HUDEP-2 (cell line): Measurements from ENCODE around the gene ADTRP.

ENCODE experiments used
- DNase-seq, 76 experiments: peaks; one replicate each; lab custom pipeline; 2025; ENCODE audit not compliant: unreplicated experiment in 76 of 76; lab: John Stamatoyannopoulos, UW

Gene ADTRP

GRCh38 chr6:11760015-11760473, 18.6 kb downstream of the ADTRP start:
- no peak for DNase-seq

- no peak for DNase-seq
These were observed 19.7 kb downstream of the ADTRP start for GRCh38 chr6:11758878-11759277.

GRCh38 chr6:11756726-11757125, 21.9 kb downstream of the ADTRP start:
- no peak for DNase-seq

GRCh38 chr6:11756292-11756691, 22.3 kb downstream of the ADTRP start:
- no peak for DNase-seq

GRCh38 chr6:11755725-11756124, 22.9 kb downstream of the ADTRP start:
- no peak for DNase-seq

- DNase-seq = no peak
These were observed 23.9 kb downstream of the ADTRP start for GRCh38 chr6:11754625-11755271.

- no peak for DNase-seq
These were observed 24.8 kb downstream of the ADTRP start for GRCh38 chr6:11753798-11754197.

GRCh38 chr6:11752360-11752759, 26.2 kb downstream of the ADTRP start:
- no peak for DNase-seq

- DNase-seq = no peak
These were observed 27.9 kb downstream of the ADTRP start for GRCh38 chr6:11750682-11751081.

- DNase-seq = no peak
These were observed 29.9 kb downstream of the ADTRP start for GRCh38 chr6:11748591-11749210.

- no peak for DNase-seq
These were observed 31.6 kb downstream of the ADTRP start for GRCh38 chr6:11747021-11747420.

GRCh38 chr6:11744753-11745152, 33.9 kb downstream of the ADTRP start:
- DNase-seq = no peak

GRCh38 chr6:11744101-11744500, 34.5 kb downstream of the ADTRP start:
- no peak for DNase-seq

- no peak for DNase-seq
These were observed 37.7 kb downstream of the ADTRP start for GRCh38 chr6:11740875-11741274.

- DNase-seq = no peak
These were observed 39.8 kb downstream of the ADTRP start for GRCh38 chr6:11738661-11739375.

GRCh38 chr6:11738234-11738633, 40.4 kb downstream of the ADTRP start:
- no peak for DNase-seq

GRCh38 chr6:11736601-11737000, 42.0 kb downstream of the ADTRP start:
- DNase-seq = no peak

- no peak for DNase-seq
These were observed 43.6 kb downstream of the ADTRP start for GRCh38 chr6:11734861-11735613.

GRCh38 chr6:11732036-11732631, 46.5 kb downstream of the ADTRP start:
- DNase-seq = no peak

- DNase-seq = no peak
These were observed 47.2 kb downstream of the ADTRP start for GRCh38 chr6:11731423-11731822.

- DNase-seq = no peak
These were observed 48.0 kb downstream of the ADTRP start for GRCh38 chr6:11730641-11731040.
